Caco-2 (cell line): ENCODE data around the gene PKDREJ. TPM values are rescaled to one million over a fixed set of nuclear protein-coding genes. Genes with fewer than 3 reads are reported as not detected.

ENCODE experiments used
- BruUV-seq: library from RNA; stranded (reverse); fragments of 400-500 nt; replicated peaks from 2 replicates; lab custom pipeline; 2021; lab: Mats Ljungman, UMichigan
- CTCF ChIA-PET: fragments of 300-600 bp; sonication (Branson Sonifier 250); formaldehyde crosslinking; loops from one replicate; lab custom pipeline; 2022; ENCODE audit warnings: antibody characterized with exemption; lab: Charles Lee
- POLR2A ChIA-PET: fragments of 300-600 bp; sonication (Branson Sonifier 250); formaldehyde crosslinking; loops from one replicate; lab custom pipeline; 2022; ENCODE audit warnings: antibody characterized with exemption; lab: Charles Lee
- DNase-seq, 2 experiments: peaks; one replicate each; pipeline versions ENCODE4 v3.0.0 to v3.0.0-alpha.2; 2020 to 2022
- H3K27me3 ChIP-seq: replicated peaks from 2 replicates; pipeline ENCODE4 v1.6.0; 2011; ENCODE audit warnings: low read length; ENCODE audit not compliant: control insufficient read depth, insufficient read depth
- H3K36me3 ChIP-seq: 2 replicates; pipeline ENCODE4 v1.5.1; 2011; ENCODE audit warnings: low read length; ENCODE audit not compliant: control insufficient read depth, insufficient read depth
- H3K4me1 ChIP-seq: fragments of 250-450 bp; sonication (Bioruptor Pico); 2 replicates; pipeline ENCODE4 v1.5.1; 2020; ENCODE audit warnings: mild to moderate bottlenecking
- H3K4me3 ChIP-seq: 2 replicates; pipeline ENCODE4 v1.5.1; 2011; ENCODE audit warnings: low read depth, mild to moderate bottlenecking, control low read depth, low read length
- H3K9me3 ChIP-seq: fragments of 250-450 bp; sonication (Bioruptor Pico); 2 replicates; pipeline ENCODE4 v1.5.1; 2020; ENCODE audit warnings: mild to moderate bottlenecking, moderate library complexity
- H3K27ac Mint-ChIP-seq: one replicate; pipeline ENCODE4 v1.8.0; 2022; ENCODE audit warnings: mixed read lengths; ENCODE audit not compliant: unreplicated experiment
- H3K27me3 Mint-ChIP-seq: one replicate; pipeline ENCODE4 v1.8.0; 2022; ENCODE audit warnings: mixed read lengths; ENCODE audit not compliant: insufficient read depth, unreplicated experiment
- H3K36me3 Mint-ChIP-seq: one replicate; pipeline ENCODE4 v1.8.0; 2022; ENCODE audit warnings: mild to moderate bottlenecking, mixed read lengths; ENCODE audit not compliant: insufficient read depth, unreplicated experiment
- H3K4me1 Mint-ChIP-seq: one replicate; pipeline ENCODE4 v1.8.0; 2022; ENCODE audit warnings: low read depth, mixed read lengths; ENCODE audit not compliant: unreplicated experiment
- H3K4me3 Mint-ChIP-seq: one replicate; pipeline ENCODE4 v1.8.0; 2022; ENCODE audit warnings: mild to moderate bottlenecking, moderate library complexity, mixed read lengths; ENCODE audit not compliant: unreplicated experiment
- H3K9me3 Mint-ChIP-seq: one replicate; pipeline ENCODE4 v1.8.0; 2022; ENCODE audit warnings: mixed read lengths; ENCODE audit not compliant: unreplicated experiment
- intact Hi-C: fragments of 100-400 bp; cut with micrococcal nuclease; formaldehyde crosslinking; loops from one replicate; pipeline ENCODE4 v1.10.0; 2022; ENCODE audit not compliant: unreplicated experiment
- total RNA-seq: library from RNA; stranded (reverse); gene quantifications from 2 replicates; pipeline ENCODE4 v1.2.3, GENCODE V29; 2022
- TF ChIP-seq, protein P1 (sequence below), 2 experiments: fragments of 200-600 bp in 1 of 2; IDR thresholded peaks; 1 replicate in 1 of 2; 2 replicates in 1 of 2; pipeline versions ENCODE4 v1.5.1 to v1.8.0; 2011 to 2022; ENCODE audit warnings: antibody characterized with exemption in 1 of 2, control low read depth in 1 of 2, inconsistent platforms in 1 of 2, low read depth in 1 of 2, low read length in 1 of 2, mild to moderate bottlenecking in 1 of 2, moderate library complexity in 1 of 2; ENCODE audit not compliant: insufficient read depth in 1 of 2, severe bottlenecking in 1 of 2, unreplicated experiment in 1 of 2

The PKDREJ gene
- total RNA-seq, 1 experiment from 2014 or later = not detected

DNA sequence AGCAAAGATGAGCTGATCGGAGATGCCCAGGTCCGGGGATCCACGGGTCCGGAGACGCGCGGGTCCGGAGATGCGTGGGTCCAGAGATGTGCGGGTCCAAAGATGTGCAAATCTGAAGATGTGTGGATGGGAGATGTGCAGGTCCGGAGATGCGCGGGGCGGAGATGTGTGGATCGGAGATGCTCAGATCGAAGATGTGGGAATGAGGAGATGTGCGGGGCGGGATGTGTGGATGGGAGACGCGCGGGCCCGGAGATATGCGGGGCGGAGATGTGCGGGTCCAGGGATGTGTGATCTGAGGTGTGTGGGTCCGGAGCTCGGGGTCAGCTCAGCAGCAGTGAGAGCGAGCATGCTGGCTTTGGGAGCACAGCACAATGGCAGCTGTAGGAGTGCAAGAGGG lies 48.5 kb downstream of the PKDREJ start:
- H3K36me3 ChIP-seq = no peaks in the 10 kb centered on the region
- TF ChIP-seq, protein P1, sequence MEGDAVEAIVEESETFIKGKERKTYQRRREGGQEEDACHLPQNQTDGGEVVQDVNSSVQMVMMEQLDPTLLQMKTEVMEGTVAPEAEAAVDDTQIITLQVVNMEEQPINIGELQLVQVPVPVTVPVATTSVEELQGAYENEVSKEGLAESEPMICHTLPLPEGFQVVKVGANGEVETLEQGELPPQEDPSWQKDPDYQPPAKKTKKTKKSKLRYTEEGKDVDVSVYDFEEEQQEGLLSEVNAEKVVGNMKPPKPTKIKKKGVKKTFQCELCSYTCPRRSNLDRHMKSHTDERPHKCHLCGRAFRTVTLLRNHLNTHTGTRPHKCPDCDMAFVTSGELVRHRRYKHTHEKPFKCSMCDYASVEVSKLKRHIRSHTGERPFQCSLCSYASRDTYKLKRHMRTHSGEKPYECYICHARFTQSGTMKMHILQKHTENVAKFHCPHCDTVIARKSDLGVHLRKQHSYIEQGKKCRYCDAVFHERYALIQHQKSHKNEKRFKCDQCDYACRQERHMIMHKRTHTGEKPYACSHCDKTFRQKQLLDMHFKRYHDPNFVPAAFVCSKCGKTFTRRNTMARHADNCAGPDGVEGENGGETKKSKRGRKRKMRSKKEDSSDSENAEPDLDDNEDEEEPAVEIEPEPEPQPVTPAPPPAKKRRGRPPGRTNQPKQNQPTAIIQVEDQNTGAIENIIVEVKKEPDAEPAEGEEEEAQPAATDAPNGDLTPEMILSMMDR (IDR thresholded peaks at IDR 0.05; ENCODE audit: insufficient read depth in 1 of 2, low read depth in 1 of 2, low read length in 1 of 2, severe bottlenecking in 1 of 2, unreplicated experiment in 1 of 2) = no peak
- peaks cover 3% of the 10 kb centered on the region for H3K9me3 ChIP-seq

GRCh38 chr22:46214149-46214548 lies 49.0 kb downstream of the PKDREJ start:
- Mint-ChIP-seq H3K27ac (no peak overlapping the region), H3K36me3 (peaks cover 8% of the 10 kb centered on the region), H3K4me1 (no peaks in the 10 kb centered on the region), H3K9me3 (peaks cover 14% of the 10 kb centered on the region), H3K27me3 (no peaks in the 10 kb centered on the region), H3K4me3 (no peak overlapping the region)
- POLR2A ChIA-PET = no interaction called here
- Histone ChIP-seq H3K36me3 (no peaks in the 10 kb centered on the region), H3K9me3 (peaks cover 8% of the 10 kb centered on the region), H3K4me3 (no peak overlapping the region), H3K4me1 (no peaks in the 10 kb centered on the region), H3K27me3 (no peaks in the 10 kb centered on the region)
- CTCF ChIA-PET = no interaction called here
- TF ChIP-seq, protein P1 (IDR thresholded peaks at IDR 0.05; ENCODE audit: insufficient read depth in 1 of 2, low read depth in 1 of 2, low read length in 1 of 2, severe bottlenecking in 1 of 2, unreplicated experiment in 1 of 2) = no peak
- no peak for DNase-seq
- intact Hi-C loops = no loop called here
- BruUV-seq = no TSS peak

More for the DNA sequence above, 48.5 kb downstream of the PKDREJ start:
- H3K27me3 Mint-ChIP-seq = no peaks in the 10 kb centered on the region
- intact Hi-C loops = no loop called here
- ChIA-PET CTCF (no interaction called here), POLR2A (no interaction called here)
- H3K9me3 Mint-ChIP-seq = peaks cover 9% of the 10 kb centered on the region
- H3K4me3 Mint-ChIP-seq = no peak overlapping the region
- no TSS peak for BruUV-seq
- H3K27me3 ChIP-seq = no peaks in the 10 kb centered on the region
- H3K4me1 Mint-ChIP-seq = no peaks in the 10 kb centered on the region
- H3K4me3 ChIP-seq = no peak overlapping the region
- H3K27ac Mint-ChIP-seq = no peak overlapping the region
- DNase-seq = no peak
- H3K36me3 Mint-ChIP-seq = peaks cover 8% of the 10 kb centered on the region
- no peaks in the 10 kb centered on the region for H3K4me1 ChIP-seq

DNA sequence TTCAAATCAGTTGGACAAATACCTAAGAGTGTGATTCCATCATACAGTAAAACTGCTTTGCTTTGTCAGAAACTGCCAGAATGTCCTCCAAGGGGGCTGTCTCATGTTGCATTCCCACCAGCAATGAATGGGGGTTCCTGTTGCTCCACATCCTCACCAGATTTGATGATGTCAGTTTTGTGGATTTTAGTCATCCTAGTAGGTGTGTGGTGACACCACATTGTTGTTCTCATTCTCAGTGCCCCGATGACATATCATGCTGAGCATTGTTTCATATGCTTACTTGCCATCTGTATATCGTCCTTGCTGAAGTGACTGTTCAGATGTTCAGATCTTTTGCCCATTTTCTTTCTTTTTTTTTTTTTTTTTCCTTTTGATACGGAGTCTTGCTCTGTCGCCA lies 50.1 kb downstream of the PKDREJ start:
- no peak for DNase-seq
- Mint-ChIP-seq H3K4me1 (no peaks in the 10 kb centered on the region), H3K27me3 (no peaks in the 10 kb centered on the region), H3K27ac (no peak overlapping the region), H3K9me3 (peaks cover 24% of the 10 kb centered on the region), H3K36me3 (peaks cover 17% of the 10 kb centered on the region), H3K4me3 (no peak overlapping the region)
- no TSS peak for BruUV-seq
- H3K9me3 ChIP-seq = peaks cover 17% of the 10 kb centered on the region
- no peak overlapping the region for H3K4me3 ChIP-seq
- CTCF ChIA-PET = no interaction called here
- H3K27me3 ChIP-seq = no peaks in the 10 kb centered on the region
- H3K4me1 ChIP-seq = no peaks in the 10 kb centered on the region
- POLR2A ChIA-PET = interaction anchor here (0.7 kb wide), 1 partner anchor 119 kb away, joined by 8 read pairs; no protein-coding TSS in a partner anchor
- H3K36me3 ChIP-seq = no peaks in the 10 kb centered on the region
- intact Hi-C loops = no loop called here
- TF ChIP-seq, protein P1 (IDR thresholded peaks at IDR 0.05; ENCODE audit: insufficient read depth in 1 of 2, low read depth in 1 of 2, low read length in 1 of 2, severe bottlenecking in 1 of 2, unreplicated experiment in 1 of 2) = no peak
